Measurements from ENCODE around the gene PBXIP1. TPM values are rescaled to one million over a fixed set of nuclear protein-coding genes. Genes with fewer than 3 reads are reported as not detected.
A peak's percentile ranks its signal among the peaks of the same experiment; 100 is the strongest.

The PBXIP1 gene
- total and polyA plus RNA-seq, 7 donors = 13.6 to 149 (median 77.7) TPM

GRCh38 chr1:154994591-154994990 lies 38.7 kb upstream of the PBXIP1 start:
- H3K4me3 ChIP-seq = no peak overlapping the region
- DNase-seq (no peak), ATAC-seq (no peak)
- no peaks in the 10 kb centered on the region for H3K27me3 ChIP-seq (ENCODE audit: insufficient read depth in 3 of 3, low read length in 2 of 3)
- WGBS, 3 donors = 51 to 69% (median 57%) methylated on average over 3 of the region's 3 CpGs
- TF ChIP-seq, protein P1, sequence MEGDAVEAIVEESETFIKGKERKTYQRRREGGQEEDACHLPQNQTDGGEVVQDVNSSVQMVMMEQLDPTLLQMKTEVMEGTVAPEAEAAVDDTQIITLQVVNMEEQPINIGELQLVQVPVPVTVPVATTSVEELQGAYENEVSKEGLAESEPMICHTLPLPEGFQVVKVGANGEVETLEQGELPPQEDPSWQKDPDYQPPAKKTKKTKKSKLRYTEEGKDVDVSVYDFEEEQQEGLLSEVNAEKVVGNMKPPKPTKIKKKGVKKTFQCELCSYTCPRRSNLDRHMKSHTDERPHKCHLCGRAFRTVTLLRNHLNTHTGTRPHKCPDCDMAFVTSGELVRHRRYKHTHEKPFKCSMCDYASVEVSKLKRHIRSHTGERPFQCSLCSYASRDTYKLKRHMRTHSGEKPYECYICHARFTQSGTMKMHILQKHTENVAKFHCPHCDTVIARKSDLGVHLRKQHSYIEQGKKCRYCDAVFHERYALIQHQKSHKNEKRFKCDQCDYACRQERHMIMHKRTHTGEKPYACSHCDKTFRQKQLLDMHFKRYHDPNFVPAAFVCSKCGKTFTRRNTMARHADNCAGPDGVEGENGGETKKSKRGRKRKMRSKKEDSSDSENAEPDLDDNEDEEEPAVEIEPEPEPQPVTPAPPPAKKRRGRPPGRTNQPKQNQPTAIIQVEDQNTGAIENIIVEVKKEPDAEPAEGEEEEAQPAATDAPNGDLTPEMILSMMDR (IDR thresholded peaks at IDR 0.05) = no peak
- peaks cover 0 to 19% of the 10 kb centered on the region in 2 donors for H3K36me3 ChIP-seq (ENCODE audit: insufficient read depth in 1 of 2, low read depth in 1 of 2)
- no peaks in the 10 kb centered on the region for H3K9me3 ChIP-seq
- no peak overlapping the region for H3K27ac ChIP-seq
- intact Hi-C loops (cut with DNase I) = no loop called here
- H3K4me1 ChIP-seq = peaks cover 9% of the 10 kb centered on the region

GRCh38 chr1:154994269-154994587 lies 38.3 kb upstream of the PBXIP1 start:
- no peak for DNase-seq

GRCh38 chr1:154993572-154994268 lies 37.8 kb upstream of the PBXIP1 start, which contains the start of gene LENEP:
Gene LENEP (plus strand): TSS chr1:154993586. CDS start chr1:154993608, 22 bp downstream.
- no peak within 1 kb of the TSS for H3K27ac ChIP-seq
- DNase-seq = no peak
- WGBS, 3 donors = 69 to 76% (median 76%) methylated on average over 8 of the region's 8 CpGs

More at GRCh38 chr1:154994269-154994587, 38.3 kb upstream of the PBXIP1 start:
- Histone ChIP-seq H3K4me3 (no peak overlapping the region), H3K27me3 (ENCODE audit: insufficient read depth in 3 of 3, low read length in 2 of 3) (no peaks in the 10 kb centered on the region), H3K36me3 (ENCODE audit: insufficient read depth in 1 of 2, low read depth in 1 of 2) (peaks cover 0 to 19% of the 10 kb centered on the region in 2 donors), H3K9me3 (no peaks in the 10 kb centered on the region), H3K4me1 (peaks cover 7% of the 10 kb centered on the region), H3K27ac (no peak overlapping the region)
- TF ChIP-seq, protein P1 (IDR thresholded peaks at IDR 0.05) = no peak
- intact Hi-C loops (cut with DNase I) = no loop called here
- ATAC-seq = no peak
- WGBS, 3 donors = 64 to 77% (median 67%) methylated on average over 1 of the region's 1 CpG

DNA sequence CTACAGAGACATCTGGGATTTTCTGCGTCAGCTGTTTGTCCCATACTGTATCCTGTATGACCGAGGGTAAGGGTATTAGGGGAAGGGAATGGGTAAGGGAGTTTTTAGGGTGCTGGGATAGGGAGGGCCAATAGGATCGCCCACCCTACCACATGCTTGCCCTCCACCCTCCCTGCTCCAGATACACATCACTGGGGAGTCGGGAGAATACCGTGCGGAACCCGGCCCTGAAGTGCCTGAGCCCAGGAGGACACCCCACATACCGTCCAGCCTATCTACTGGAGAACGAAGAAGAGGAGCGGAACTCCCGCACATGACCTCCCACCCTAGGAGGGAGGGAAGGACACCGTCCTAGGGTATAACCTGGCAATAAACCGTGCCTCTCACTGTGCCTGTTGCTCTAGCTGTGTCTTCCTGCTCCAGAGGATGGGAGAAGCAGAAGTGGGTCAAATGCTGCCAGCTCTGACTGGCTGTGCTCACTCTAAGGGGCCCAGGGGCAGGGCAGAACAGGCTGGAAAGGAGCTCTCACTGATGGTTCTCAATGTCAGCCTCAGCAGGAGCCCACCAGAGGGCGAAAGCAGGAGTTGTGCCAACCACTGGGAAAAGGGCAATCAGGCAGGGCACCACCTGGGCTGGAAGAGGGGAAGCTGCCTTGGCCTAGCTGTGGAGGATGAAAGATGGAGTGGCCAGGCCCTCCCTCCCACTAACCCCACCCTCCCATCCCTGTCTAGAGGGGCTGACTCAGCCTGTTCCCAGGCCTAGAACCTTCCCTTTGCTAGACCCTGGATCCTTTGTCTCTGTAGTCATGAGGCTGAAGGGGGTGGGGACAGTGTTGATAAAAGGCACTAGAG lies 37.0 kb upstream of the PBXIP1 start:
- intact Hi-C loops (cut with DNase I) = no loop called here
- WGBS, 3 donors = 82 to 86% (median 86%) methylated on average over 14 of the region's 14 CpGs
- no peak overlapping the region for H3K4me3 ChIP-seq
- H3K9me3 ChIP-seq = no peaks in the 10 kb centered on the region
- peaks cover 0 to 30% of the 10 kb centered on the region in 2 donors for H3K36me3 ChIP-seq (ENCODE audit: insufficient read depth in 1 of 2, low read depth in 1 of 2)
- H3K27me3 ChIP-seq (ENCODE audit: insufficient read depth in 3 of 3, low read length in 2 of 3) = no peaks in the 10 kb centered on the region
- DNase-seq = no peak
- no peak overlapping the region for H3K27ac ChIP-seq
- ATAC-seq = peak in 2 of 4 donors; percentile 6 to 11
- TF ChIP-seq, protein P1 (IDR thresholded peaks at IDR 0.05) = no peak
- peaks cover 9% of the 10 kb centered on the region for H3K4me1 ChIP-seq

More at GRCh38 chr1:154993572-154994268, 37.8 kb upstream of the PBXIP1 start, which contains the start of gene LENEP:
- Histone ChIP-seq H3K4me3 (no peak within 1 kb of the TSS), H3K4me1 (peaks cover 6% of the 10 kb centered on the region), H3K9me3 (no peaks in the 10 kb centered on the region), H3K27me3 (ENCODE audit: insufficient read depth in 3 of 3, low read length in 2 of 3) (no peaks in the 10 kb centered on the region), H3K36me3 (ENCODE audit: insufficient read depth in 1 of 2, low read depth in 1 of 2) (peaks cover 0 to 22% of the 10 kb centered on the region in 2 donors)
- intact Hi-C loops (cut with DNase I) = no loop called here
- TF ChIP-seq, protein P1 (IDR thresholded peaks at IDR 0.05) = no peak
- ATAC-seq = no peak
